ENCODE results near the gene FAM124A. TPM values are rescaled to one million over a fixed set of nuclear protein-coding genes. Genes with fewer than 3 reads are reported as not detected.

The FAM124A gene
- total RNA-seq, 4 donors from 2014 or later = 2.1 to 7.2 (median 5.2) TPM

- no peaks in the 10 kb centered on the region for H3K9me3 ChIP-seq
- no peaks in the 10 kb centered on the region for H3K36me3 ChIP-seq
- no peak for DNase-seq
- no peak overlapping the region for H3K4me3 ChIP-seq
- TF ChIP-seq POLR2A (IDR thresholded peaks at IDR 0.05) (no peak), CTCF (IDR thresholded peaks at IDR 0.05) (no peak)
- H3K27me3 ChIP-seq = no peaks in the 10 kb centered on the region
- intact Hi-C loops (cut with DNase I; ENCODE audit: low total_unique reads) = no loop called here
- H3K4me1 ChIP-seq = no peaks in the 10 kb centered on the region
- H3K27ac ChIP-seq = no peak overlapping the region
Measured at GRCh38 chr13:51252954-51253532, 30.8 kb downstream of the FAM124A start.

DNA sequence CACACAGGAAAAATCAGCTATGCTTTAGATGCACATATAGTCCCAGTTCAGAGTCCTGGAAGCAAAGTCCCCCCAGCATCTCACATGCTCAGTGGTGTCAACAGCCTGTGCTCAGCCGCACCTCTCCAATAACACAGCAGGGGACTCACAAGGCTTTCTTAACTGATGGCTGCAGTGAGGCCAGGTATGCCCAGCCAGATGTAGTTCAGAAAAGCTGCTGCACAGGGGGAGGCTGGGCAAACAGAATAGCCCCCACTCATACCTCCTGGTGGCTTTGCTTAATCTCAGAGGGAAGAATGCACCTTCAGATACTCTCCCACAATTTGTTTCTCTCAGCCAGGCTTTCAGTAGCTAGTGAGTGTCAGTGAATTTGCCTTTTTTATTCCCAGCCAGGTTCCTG, 33.4 kb downstream of the FAM124A start:
- Histone ChIP-seq H3K36me3 (no peaks in the 10 kb centered on the region), H3K9me3 (no peaks in the 10 kb centered on the region), H3K27ac (no peak overlapping the region), H3K4me1 (no peaks in the 10 kb centered on the region), H3K4me3 (no peak overlapping the region), H3K27me3 (no peaks in the 10 kb centered on the region)
- DNase-seq = no peak
- TF ChIP-seq CTCF (IDR thresholded peaks at IDR 0.05) (no peak), POLR2A (IDR thresholded peaks at IDR 0.05) (no peak)
- intact Hi-C loops (cut with DNase I; ENCODE audit: low total_unique reads) = no loop called here

GRCh38 chr13:51257187-51257586, 35.0 kb downstream of the FAM124A start:
- TF ChIP-seq POLR2A (IDR thresholded peaks at IDR 0.05) (no peak), CTCF (IDR thresholded peaks at IDR 0.05) (no peak)
- Histone ChIP-seq H3K4me1 (no peaks in the 10 kb centered on the region), H3K36me3 (no peaks in the 10 kb centered on the region), H3K9me3 (no peaks in the 10 kb centered on the region), H3K27me3 (no peaks in the 10 kb centered on the region), H3K4me3 (no peak overlapping the region), H3K27ac (no peak overlapping the region)
- intact Hi-C loops (cut with DNase I; ENCODE audit: low total_unique reads) = no loop called here
- no peak for DNase-seq

DNA sequence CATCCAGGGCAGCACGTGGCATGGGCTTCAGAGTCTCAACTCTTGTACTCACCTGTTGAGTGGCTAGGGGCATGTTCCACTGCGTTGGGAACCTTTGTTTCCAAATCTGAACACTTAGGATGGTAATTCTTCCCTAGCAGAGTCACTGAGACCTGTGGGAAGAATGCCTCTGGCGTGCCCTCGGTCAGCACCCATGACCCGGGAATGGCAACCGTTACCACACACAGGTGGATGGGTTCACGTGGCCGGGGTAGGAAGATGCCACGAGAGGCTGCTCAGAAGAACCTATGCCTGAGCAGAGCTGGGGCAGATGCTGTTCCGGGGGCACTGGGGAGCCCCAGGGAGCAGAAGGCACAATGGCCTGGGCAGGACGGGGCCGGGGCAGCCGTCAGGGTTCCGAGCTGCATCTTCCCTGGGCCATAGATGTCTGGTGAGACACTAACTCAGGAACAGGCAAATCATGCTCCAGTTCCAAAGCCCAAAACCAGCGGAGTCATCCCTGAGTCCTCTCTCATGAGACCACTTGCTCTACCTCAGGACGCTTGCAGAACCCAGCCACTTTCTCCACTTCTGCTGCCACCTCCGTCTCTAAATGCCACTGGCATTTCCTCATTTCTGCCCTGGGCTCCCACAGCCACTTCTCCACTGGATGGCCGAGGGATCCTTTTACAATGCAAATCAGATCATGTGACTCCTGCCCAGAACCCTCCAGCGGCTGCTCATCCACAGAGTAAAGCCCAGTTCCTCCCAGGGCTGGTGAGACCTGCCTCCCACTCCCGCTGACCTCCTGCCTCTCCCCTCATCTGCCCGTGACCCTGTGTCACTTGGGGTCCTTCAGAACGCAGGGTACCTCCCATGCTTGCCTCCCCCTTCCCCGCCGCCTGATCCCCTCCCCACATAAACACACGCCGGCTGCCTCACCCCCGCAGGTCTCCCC, 36.7 kb downstream of the FAM124A start:
- no peak overlapping the region for H3K4me3 ChIP-seq
- H3K27me3 ChIP-seq = no peaks in the 10 kb centered on the region
- intact Hi-C loops (cut with DNase I; ENCODE audit: low total_unique reads) = no loop called here
- no peaks in the 10 kb centered on the region for H3K36me3 ChIP-seq
- no peaks in the 10 kb centered on the region for H3K9me3 ChIP-seq
- DNase-seq = no peak
- H3K4me1 ChIP-seq = no peaks in the 10 kb centered on the region
- TF ChIP-seq CTCF (IDR thresholded peaks at IDR 0.05) (no peak), POLR2A (IDR thresholded peaks at IDR 0.05) (no peak)
- H3K27ac ChIP-seq = no peak overlapping the region

DNA sequence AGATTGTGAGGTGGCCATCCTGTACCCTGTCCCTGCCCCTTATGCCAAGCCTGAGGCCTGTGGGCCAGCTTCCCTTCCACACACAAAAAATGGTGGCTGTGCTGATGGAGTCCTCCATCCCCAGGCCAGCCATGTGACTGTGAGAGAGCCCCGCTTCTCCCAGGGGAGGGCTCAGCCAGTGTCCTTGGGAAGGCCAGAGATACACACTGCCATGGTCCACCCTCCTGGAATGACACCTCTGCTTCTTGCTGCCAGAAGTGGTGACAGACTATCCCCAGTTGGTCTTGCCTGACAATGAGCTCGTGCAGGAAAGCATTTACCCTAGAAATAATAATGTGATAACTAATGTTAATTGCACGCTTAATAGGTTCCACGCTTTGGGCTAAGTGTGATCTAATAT, 38.0 kb downstream of the FAM124A start:
- Histone ChIP-seq H3K27me3 (no peaks in the 10 kb centered on the region), H3K36me3 (no peaks in the 10 kb centered on the region), H3K4me1 (no peaks in the 10 kb centered on the region), H3K27ac (no peak overlapping the region), H3K9me3 (no peaks in the 10 kb centered on the region), H3K4me3 (no peak overlapping the region)
- intact Hi-C loops (cut with DNase I; ENCODE audit: low total_unique reads) = no loop called here
- no peak for TF ChIP-seq POLR2A (IDR thresholded peaks at IDR 0.05)
- no peak for TF ChIP-seq CTCF (IDR thresholded peaks at IDR 0.05)
- no peak for DNase-seq

Measured in uterus (tissue), 4 donors.